HCT116 (cell line): ENCODE measurements around the gene SLFN12L.

Source experiments
- CEBPB ChIP-seq: IDR thresholded peaks from 2 replicates; pipeline ENCODE4 v1.6.1; 2012; ENCODE audit warnings: low read depth
- CTCF ChIP-seq, 3 experiments: fragments of 200-600 bp in 1 of 3; sonication (generic) in 1 of 3; IDR thresholded peaks in 2 of 3; conservative IDR thresholded peaks in 1 of 3; 2 replicates each; pipeline ENCODE4 v1.5.1; 2012 to 2017; ENCODE audit warnings: low read depth in 2 of 3, low read length in 2 of 3, antibody characterized with exemption in 1 of 3, borderline replicate concordance in 1 of 3, control low read depth in 1 of 3, mild to moderate bottlenecking in 1 of 3, mixed read lengths in 1 of 3, mixed run types in 1 of 3, moderate library complexity in 1 of 3; ENCODE audit not compliant: insufficient read depth in 1 of 3
- EZH2 ChIP-seq: fragments of 200-600 bp; sonication (generic); IDR thresholded peaks from 2 replicates; pipeline ENCODE4 v1.6.1; 2017; ENCODE audit warnings: antibody characterized with exemption, mixed run types
- JUND ChIP-seq: IDR thresholded peaks from 2 replicates; pipeline ENCODE4 v1.6.1; 2012
- POLR2A ChIP-seq: IDR thresholded peaks from 2 replicates; pipeline ENCODE4 v1.7.0; 2011; ENCODE audit warnings: borderline replicate concordance; ENCODE audit not compliant: insufficient read depth, insufficient read length; ENCODE audit errors: extremely low read depth
- RAD21 ChIP-seq: IDR thresholded peaks from 2 replicates; pipeline ENCODE4 v1.6.1; 2012; ENCODE audit warnings: low read depth, mild to moderate bottlenecking
- SIN3A ChIP-seq: IDR thresholded peaks from 2 replicates; pipeline ENCODE4 v1.6.1; 2012; ENCODE audit warnings: low read depth
- TCF7L2 ChIP-seq: IDR thresholded peaks from 2 replicates; pipeline ENCODE4 v1.7.0; 2011; ENCODE audit warnings: borderline replicate concordance, inconsistent platforms; ENCODE audit not compliant: insufficient read depth, insufficient read length; ENCODE audit errors: extremely low read depth
- YY1 ChIP-seq: IDR thresholded peaks from 2 replicates; pipeline ENCODE4 v1.6.1; 2011; ENCODE audit warnings: low read length, low read depth, moderate library complexity, mild to moderate bottlenecking; ENCODE audit not compliant: insufficient replicate concordance; ENCODE audit errors: extremely low read depth
- ZFX ChIP-seq: fragments of 450-650 bp; IDR thresholded peaks from 2 replicates; pipeline ENCODE4 v1.6.1; 2017
- ZNF274 ChIP-seq: fragments of 200-500 bp; sonication (Bioruptor generic); IDR thresholded peaks from 2 replicates; pipeline ENCODE4 v1.6.1; 2014; ENCODE audit warnings: mild to moderate bottlenecking, low read depth, low read length, inconsistent platforms
- TF ChIP-seq, protein P1 (sequence below): IDR thresholded peaks from 2 replicates; pipeline ENCODE4 v1.6.1; 2012
- TF ChIP-seq, protein P2 (sequence below): IDR thresholded peaks from 2 replicates; pipeline ENCODE4 v1.6.1; 2012; ENCODE audit warnings: low read depth

DNA sequence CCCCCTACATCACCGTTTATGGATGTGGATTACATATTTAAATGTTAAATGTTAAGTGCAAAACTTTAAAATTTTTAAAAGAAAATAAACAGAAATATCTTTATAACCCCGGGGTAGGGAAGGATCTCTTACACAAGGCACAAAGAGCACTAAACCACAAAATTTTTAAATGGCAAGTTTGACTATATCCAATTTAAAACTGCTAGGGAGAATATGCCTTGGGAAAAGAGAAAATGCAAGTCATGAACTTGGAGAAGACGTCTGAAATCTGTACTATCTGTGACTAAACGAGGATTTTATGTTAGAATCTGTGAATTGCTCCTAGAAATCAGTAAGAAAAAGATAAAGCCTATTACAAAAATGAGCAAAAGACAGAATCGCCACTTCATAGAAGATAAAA, 60.2 kb downstream of the SLFN12L start:
- TF ChIP-seq ZNF274 (no peak), CTCF (IDR thresholded peaks at IDR 0.05 in 2 of 3, conservative IDR thresholded peaks at IDR 0.05 in 1 of 3; ENCODE audit: borderline replicate concordance in 1 of 3, insufficient read depth in 1 of 3, low read depth in 2 of 3, low read length in 2 of 3) (no peak), SIN3A (no peak), TCF7L2 (no peak), POLR2A (no peak), ZFX (no peak), RAD21 (no peak), EZH2 (no peak), YY1 (no peak), CEBPB (no peak), JUND (no peak)
- TF ChIP-seq, protein P1, sequence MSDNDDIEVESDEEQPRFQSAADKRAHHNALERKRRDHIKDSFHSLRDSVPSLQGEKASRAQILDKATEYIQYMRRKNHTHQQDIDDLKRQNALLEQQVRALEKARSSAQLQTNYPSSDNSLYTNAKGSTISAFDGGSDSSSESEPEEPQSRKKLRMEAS, result no peak
- TF ChIP-seq, protein P2, sequence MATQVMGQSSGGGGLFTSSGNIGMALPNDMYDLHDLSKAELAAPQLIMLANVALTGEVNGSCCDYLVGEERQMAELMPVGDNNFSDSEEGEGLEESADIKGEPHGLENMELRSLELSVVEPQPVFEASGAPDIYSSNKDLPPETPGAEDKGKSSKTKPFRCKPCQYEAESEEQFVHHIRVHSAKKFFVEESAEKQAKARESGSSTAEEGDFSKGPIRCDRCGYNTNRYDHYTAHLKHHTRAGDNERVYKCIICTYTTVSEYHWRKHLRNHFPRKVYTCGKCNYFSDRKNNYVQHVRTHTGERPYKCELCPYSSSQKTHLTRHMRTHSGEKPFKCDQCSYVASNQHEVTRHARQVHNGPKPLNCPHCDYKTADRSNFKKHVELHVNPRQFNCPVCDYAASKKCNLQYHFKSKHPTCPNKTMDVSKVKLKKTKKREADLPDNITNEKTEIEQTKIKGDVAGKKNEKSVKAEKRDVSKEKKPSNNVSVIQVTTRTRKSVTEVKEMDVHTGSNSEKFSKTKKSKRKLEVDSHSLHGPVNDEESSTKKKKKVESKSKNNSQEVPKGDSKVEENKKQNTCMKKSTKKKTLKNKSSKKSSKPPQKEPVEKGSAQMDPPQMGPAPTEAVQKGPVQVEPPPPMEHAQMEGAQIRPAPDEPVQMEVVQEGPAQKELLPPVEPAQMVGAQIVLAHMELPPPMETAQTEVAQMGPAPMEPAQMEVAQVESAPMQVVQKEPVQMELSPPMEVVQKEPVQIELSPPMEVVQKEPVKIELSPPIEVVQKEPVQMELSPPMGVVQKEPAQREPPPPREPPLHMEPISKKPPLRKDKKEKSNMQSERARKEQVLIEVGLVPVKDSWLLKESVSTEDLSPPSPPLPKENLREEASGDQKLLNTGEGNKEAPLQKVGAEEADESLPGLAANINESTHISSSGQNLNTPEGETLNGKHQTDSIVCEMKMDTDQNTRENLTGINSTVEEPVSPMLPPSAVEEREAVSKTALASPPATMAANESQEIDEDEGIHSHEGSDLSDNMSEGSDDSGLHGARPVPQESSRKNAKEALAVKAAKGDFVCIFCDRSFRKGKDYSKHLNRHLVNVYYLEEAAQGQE, result no peak
